Measurements from ENCODE around the gene SHC3. TPM values are rescaled to one million over a fixed set of nuclear protein-coding genes. Genes with fewer than 3 reads are reported as not detected.
A peak's percentile ranks its signal among the peaks of the same experiment; 100 is the strongest.

SHC3 gene
- total RNA-seq, 2 donors from 2014 or later, result 1.0 to 1.7 TPM

DNA sequence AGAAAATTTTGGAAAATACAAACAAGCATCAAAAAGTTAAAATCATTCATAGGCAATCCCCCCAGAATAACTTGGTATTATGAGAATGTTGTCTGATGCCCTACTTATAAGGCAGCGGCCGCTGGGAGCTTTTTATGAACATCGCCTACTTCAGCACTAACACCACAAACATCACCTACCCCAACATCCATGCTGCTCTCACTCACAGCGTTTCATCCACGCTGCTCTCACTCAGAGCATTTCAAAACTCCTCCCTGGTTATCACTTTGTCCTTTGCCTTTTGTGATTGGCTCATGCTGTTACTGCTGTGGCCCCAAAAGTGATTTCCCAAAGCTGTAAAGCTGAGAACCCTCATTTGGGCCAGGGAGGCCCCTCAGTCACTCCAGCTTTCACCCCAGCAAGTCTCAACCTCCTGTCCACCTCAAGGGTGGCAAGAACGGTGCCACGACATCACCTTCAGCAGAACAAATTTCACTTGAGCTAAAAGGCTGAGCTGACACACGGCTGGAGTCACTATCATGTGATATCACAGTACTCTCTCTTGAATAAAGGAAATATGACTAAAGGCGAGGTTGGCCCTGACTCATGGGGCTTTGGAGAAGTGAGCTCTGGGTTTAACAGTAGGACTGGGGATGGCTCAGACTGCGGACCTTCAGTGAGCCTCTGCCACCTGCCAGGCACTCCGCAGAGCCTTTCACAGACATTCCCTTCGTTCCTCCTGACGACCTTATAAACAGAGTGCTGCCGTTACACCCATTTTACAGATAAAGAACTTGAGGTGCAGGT lies 25.2 kb downstream of the SHC3 start:
- Histone ChIP-seq H3K9me3 (no peaks in the 10 kb centered on the region), H3K4me3 (no peak overlapping the region), H3K4me1 (no peaks in the 10 kb centered on the region), H3K27me3 (no peaks in the 10 kb centered on the region), H3K27ac (no peak overlapping the region), H3K36me3 (no peaks in the 10 kb centered on the region)
- TF ChIP-seq, protein P1, sequence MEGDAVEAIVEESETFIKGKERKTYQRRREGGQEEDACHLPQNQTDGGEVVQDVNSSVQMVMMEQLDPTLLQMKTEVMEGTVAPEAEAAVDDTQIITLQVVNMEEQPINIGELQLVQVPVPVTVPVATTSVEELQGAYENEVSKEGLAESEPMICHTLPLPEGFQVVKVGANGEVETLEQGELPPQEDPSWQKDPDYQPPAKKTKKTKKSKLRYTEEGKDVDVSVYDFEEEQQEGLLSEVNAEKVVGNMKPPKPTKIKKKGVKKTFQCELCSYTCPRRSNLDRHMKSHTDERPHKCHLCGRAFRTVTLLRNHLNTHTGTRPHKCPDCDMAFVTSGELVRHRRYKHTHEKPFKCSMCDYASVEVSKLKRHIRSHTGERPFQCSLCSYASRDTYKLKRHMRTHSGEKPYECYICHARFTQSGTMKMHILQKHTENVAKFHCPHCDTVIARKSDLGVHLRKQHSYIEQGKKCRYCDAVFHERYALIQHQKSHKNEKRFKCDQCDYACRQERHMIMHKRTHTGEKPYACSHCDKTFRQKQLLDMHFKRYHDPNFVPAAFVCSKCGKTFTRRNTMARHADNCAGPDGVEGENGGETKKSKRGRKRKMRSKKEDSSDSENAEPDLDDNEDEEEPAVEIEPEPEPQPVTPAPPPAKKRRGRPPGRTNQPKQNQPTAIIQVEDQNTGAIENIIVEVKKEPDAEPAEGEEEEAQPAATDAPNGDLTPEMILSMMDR (IDR thresholded peaks at IDR 0.05), result no peak
- DNase-seq (ENCODE audit: low spot score), result peak; percentile 68

DNA sequence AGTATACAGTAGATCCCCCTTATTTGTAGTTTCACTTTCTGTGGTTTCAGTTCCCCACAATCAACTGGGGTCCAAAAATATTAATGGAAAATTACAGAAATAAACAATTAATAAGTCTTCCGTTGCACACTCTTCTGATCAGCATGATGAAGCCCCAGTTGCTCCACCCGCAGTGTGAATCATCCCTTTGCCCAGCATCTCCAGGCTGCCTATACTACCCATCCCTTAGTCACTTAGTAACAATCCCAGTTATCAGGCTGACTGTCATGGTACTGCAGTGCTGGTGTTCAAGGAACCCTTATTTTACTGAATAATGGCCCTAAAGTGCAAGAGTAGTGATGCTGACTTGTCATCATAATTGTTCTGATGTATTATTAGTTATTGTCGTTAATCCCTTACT lies 28.9 kb downstream of the SHC3 start:
- Histone ChIP-seq H3K27me3 (no peaks in the 10 kb centered on the region), H3K36me3 (no peaks in the 10 kb centered on the region), H3K4me1 (no peaks in the 10 kb centered on the region), H3K27ac (no peak overlapping the region), H3K4me3 (no peak overlapping the region), H3K9me3 (no peaks in the 10 kb centered on the region)
- no peak for DNase-seq (ENCODE audit: low spot score)
- TF ChIP-seq, protein P1 (IDR thresholded peaks at IDR 0.05), result no peak

DNA sequence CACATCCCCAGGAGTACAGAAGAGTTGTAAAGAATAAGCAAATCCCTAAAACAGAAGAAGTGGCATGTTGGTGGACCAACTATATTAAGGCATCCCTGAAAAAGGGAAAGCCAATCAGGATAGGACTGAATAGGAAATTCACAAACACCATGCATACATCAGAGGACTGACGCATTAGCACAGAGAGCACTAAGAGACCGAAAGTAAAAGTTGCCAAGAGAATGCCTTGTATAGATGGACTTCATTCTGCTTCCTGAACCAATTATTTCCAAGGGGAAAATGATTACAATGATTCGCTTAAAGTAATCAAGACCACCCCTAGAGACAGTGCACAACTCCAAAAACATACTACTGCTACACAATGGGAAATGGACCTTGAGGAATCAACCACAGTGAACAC lies 33.5 kb downstream of the SHC3 start:
- TF ChIP-seq, protein P1 (IDR thresholded peaks at IDR 0.05), result no peak
- no peaks in the 10 kb centered on the region for H3K36me3 ChIP-seq
- no peaks in the 10 kb centered on the region for H3K27me3 ChIP-seq
- no peak overlapping the region for H3K4me3 ChIP-seq
- no peak overlapping the region for H3K27ac ChIP-seq
- no peaks in the 10 kb centered on the region for H3K4me1 ChIP-seq
- DNase-seq (ENCODE audit: low spot score), result no peak
- H3K9me3 ChIP-seq, result no peaks in the 10 kb centered on the region

DNA sequence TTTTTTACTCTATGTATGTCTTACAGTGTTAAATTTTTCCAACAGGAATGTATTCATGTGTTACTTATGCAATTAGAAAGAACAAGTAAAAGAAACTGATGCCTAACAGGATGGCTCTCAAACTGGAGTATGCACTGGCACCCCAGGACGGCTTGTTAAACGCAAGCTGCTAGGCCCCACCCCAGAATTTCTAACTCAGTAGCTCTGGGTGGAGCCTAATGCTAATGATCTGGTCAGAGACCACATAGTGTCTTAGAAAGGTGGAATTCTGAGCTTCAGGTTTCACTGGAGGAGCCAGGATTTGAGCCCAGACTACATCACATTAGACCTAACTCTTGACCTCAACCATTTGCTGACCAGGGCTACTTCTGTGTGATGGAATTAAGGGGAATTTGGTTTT lies 34.4 kb downstream of the SHC3 start:
- no peak overlapping the region for H3K27ac ChIP-seq
- no peak overlapping the region for H3K4me3 ChIP-seq
- H3K27me3 ChIP-seq, result no peaks in the 10 kb centered on the region
- no peak for DNase-seq (ENCODE audit: low spot score)
- TF ChIP-seq, protein P1 (IDR thresholded peaks at IDR 0.05), result no peak
- no peaks in the 10 kb centered on the region for H3K9me3 ChIP-seq
- no peaks in the 10 kb centered on the region for H3K4me1 ChIP-seq
- H3K36me3 ChIP-seq, result no peaks in the 10 kb centered on the region

DNA sequence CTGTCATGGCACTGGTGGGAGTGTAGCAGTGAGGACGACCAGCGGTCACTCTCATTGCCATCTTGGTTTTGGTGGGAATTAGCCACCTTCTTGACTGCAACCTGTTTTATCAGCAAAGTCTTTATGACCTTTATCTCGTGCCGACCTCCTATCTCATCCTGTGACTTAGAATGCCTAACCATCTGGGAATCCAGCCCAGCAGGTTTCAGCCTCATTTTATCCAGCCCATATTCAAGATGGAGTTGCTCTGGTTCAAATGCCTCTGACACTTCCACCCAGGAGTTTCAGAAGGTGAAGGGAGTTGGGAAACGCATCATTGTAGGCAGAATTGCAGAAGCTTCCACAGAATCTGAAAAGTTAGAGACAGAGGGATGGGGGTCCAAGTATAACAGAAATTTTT lies 35.4 kb downstream of the SHC3 start:
- TF ChIP-seq, protein P1 (IDR thresholded peaks at IDR 0.05), result no peak
- Histone ChIP-seq H3K27ac (no peak overlapping the region), H3K4me1 (peaks cover 0 to 2% of the 10 kb centered on the region in 2 donors), H3K36me3 (no peaks in the 10 kb centered on the region), H3K4me3 (no peak overlapping the region), H3K9me3 (no peaks in the 10 kb centered on the region), H3K27me3 (no peaks in the 10 kb centered on the region)
- no peak for DNase-seq (ENCODE audit: low spot score)

DNA sequence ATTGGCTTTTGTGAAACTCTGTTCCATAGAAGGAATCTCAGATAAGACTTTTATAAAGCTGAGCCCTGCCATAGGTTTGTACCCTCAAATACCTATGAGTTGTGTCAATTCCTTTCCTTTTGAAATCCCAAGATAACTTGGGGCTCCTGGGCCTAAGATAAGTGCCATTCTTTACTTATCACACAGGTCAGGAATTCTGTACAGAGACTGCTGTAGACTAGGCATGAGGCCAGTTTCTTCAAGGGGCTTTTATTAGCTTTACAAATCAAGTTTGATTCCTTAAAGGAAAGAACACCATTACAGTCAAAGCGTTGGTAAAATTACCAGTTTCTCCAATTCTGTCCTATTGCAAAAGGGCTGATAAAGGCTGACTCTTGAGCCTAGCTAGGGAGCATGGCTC lies 39.2 kb downstream of the SHC3 start:
- no peak for DNase-seq (ENCODE audit: low spot score)
- TF ChIP-seq, protein P1 (IDR thresholded peaks at IDR 0.05), result no peak
- Histone ChIP-seq H3K27ac (no peak overlapping the region), H3K36me3 (no peaks in the 10 kb centered on the region), H3K9me3 (no peaks in the 10 kb centered on the region), H3K4me1 (peaks cover 0 to 6% of the 10 kb centered on the region in 2 donors), H3K27me3 (no peaks in the 10 kb centered on the region), H3K4me3 (no peak overlapping the region)

Data from right atrium auricular region (tissue), 2 donors.